Left kidney (tissue), 2 donors: ENCODE results near the gene DAPK1. TPM values are rescaled to one million over a fixed set of nuclear protein-coding genes. Genes with fewer than 3 reads are reported as not detected.
A peak's percentile ranks its signal among the peaks of the same experiment; 100 is the strongest.

Source experiments
- DNase-seq: peaks from one replicate; pipeline ENCODE4 v3.0.0-alpha.2; 2013
- polyA plus RNA-seq: library from polyadenylated mRNA; unstranded; fragments of 120-200 nt; gene quantifications from one replicate; pipeline ENCODE4 v1.2.1, GENCODE V29; 2013; ENCODE audit not compliant: insufficient read length

Gene DAPK1
- polyA plus RNA-seq, 1 donor, result 92.1 TPM

GRCh38 chr9:87643107-87643650 lies 145.5 kb downstream of the DAPK1 start:
- no peak for DNase-seq

GRCh38 chr9:87643778-87644570 lies 146.3 kb downstream of the DAPK1 start:
- DNase-seq, result no peak

GRCh38 chr9:87644659-87645058 lies 147.0 kb downstream of the DAPK1 start:
- DNase-seq, result no peak

GRCh38 chr9:87646546-87646945 lies 148.9 kb downstream of the DAPK1 start:
- DNase-seq, result no peak

GRCh38 chr9:87647114-87647513 lies 149.4 kb downstream of the DAPK1 start:
- no peak for DNase-seq

GRCh38 chr9:87648606-87649005 lies 150.9 kb downstream of the DAPK1 start:
- DNase-seq, result no peak

- DNase-seq, result no peak
These were observed 153.1 kb downstream of the DAPK1 start for GRCh38 chr9:87650611-87651295.

- DNase-seq, result no peak
These were observed 153.8 kb downstream of the DAPK1 start for GRCh38 chr9:87651431-87651830.

- DNase-seq, result no peak
These were observed 156.3 kb downstream of the DAPK1 start for GRCh38 chr9:87653941-87654340.

- no peak for DNase-seq
These were observed 158.1 kb downstream of the DAPK1 start for GRCh38 chr9:87655731-87656130.

GRCh38 chr9:87656485-87656884 lies 158.8 kb downstream of the DAPK1 start:
- DNase-seq, result peak; percentile 35

- DNase-seq, result no peak
These were observed 159.5 kb downstream of the DAPK1 start for GRCh38 chr9:87657190-87657589.

GRCh38 chr9:87657893-87658292 lies 160.2 kb downstream of the DAPK1 start:
- DNase-seq, result no peak

- no peak for DNase-seq
These were observed 160.8 kb downstream of the DAPK1 start for GRCh38 chr9:87658511-87658910.

- no peak for DNase-seq
These were observed 162.1 kb downstream of the DAPK1 start for GRCh38 chr9:87659534-87660419.

GRCh38 chr9:87661241-87661640 lies 163.6 kb downstream of the DAPK1 start:
- DNase-seq, result no peak

GRCh38 chr9:87662808-87663528 lies 165.3 kb downstream of the DAPK1 start:
- no peak for DNase-seq

GRCh38 chr9:87663556-87663955 lies 165.9 kb downstream of the DAPK1 start:
- DNase-seq, result no peak

GRCh38 chr9:87664153-87665060 lies 166.7 kb downstream of the DAPK1 start:
- no peak for DNase-seq

GRCh38 chr9:87665505-87665904 lies 167.8 kb downstream of the DAPK1 start:
- no peak for DNase-seq
